ENCODE measurements around the gene ANO6.

Gene ANO6

GRCh38 chr12:45398552-45398951 is 182.7 kb downstream of the ANO6 start:
- DNase-seq = no peak
- Histone ChIP-seq H3K9me2 (replicated peaks; ENCODE audit: insufficient read depth, low read length) (no peaks in the 10 kb centered on the region), H3K79me2 (ENCODE audit: low read length) (no peaks in the 10 kb centered on the region), H2AFZ (ENCODE audit: low read length) (no peak overlapping the region), H3K9ac (ENCODE audit: low read length) (no peak overlapping the region), H3K27ac (ENCODE audit: low read length) (no peak overlapping the region), H3K27me3 (replicated peaks; ENCODE audit: insufficient read depth, low read length) (no peaks in the 10 kb centered on the region), H3K4me1 (ENCODE audit: low read length) (no peaks in the 10 kb centered on the region), H4K20me1 (ENCODE audit: insufficient read depth, low read length) (no peaks in the 10 kb centered on the region), H3F3A (ENCODE audit: insufficient read depth, low read length) (no peaks in the 10 kb centered on the region), H3K9me3 (replicated peaks; ENCODE audit: insufficient read depth, low read length) (no peaks in the 10 kb centered on the region), H3K36me3 (replicated peaks; ENCODE audit: insufficient read depth, low read length) (peaks cover 2% of the 10 kb centered on the region; the same call in 1 of the 2 replicates), H3K4me3 (ENCODE audit: low read length) (no peak overlapping the region), H3K4me2 (ENCODE audit: low read depth, low read length) (no peak overlapping the region)
- TF ChIP-seq EZH2 (optimal IDR thresholded peaks at IDR 0.05; ENCODE audit: low read depth, low read length) (no peak), CTCF (IDR thresholded peaks at IDR 0.05; ENCODE audit: low read length) (no peak), EZH2phosphoT487 (IDR thresholded peaks at IDR 0.05; ENCODE audit: low read length) (no peak)

GRCh38 chr12:45400991-45401390 is 185.1 kb downstream of the ANO6 start:
- H4K20me1 ChIP-seq (ENCODE audit: insufficient read depth, low read length) = no peaks in the 10 kb centered on the region
- no peak overlapping the region for H3K4me3 ChIP-seq (ENCODE audit: low read length)
- no peaks in the 10 kb centered on the region for H3K9me3 ChIP-seq (replicated peaks; ENCODE audit: insufficient read depth, low read length)
- peaks cover 2% of the 10 kb centered on the region; the same call in 1 of the 2 replicates for H3K36me3 ChIP-seq (replicated peaks; ENCODE audit: insufficient read depth, low read length)
- no peak overlapping the region for H3K4me2 ChIP-seq (ENCODE audit: low read depth, low read length)
- no peaks in the 10 kb centered on the region for H3K27me3 ChIP-seq (replicated peaks; ENCODE audit: insufficient read depth, low read length)
- no peaks in the 10 kb centered on the region for H3K79me2 ChIP-seq (ENCODE audit: low read length)
- DNase-seq = no peak
- no peak overlapping the region for H3K27ac ChIP-seq (ENCODE audit: low read length)
- no peak overlapping the region for H3K9ac ChIP-seq (ENCODE audit: low read length)
- no peak for TF ChIP-seq EZH2 (optimal IDR thresholded peaks at IDR 0.05; ENCODE audit: low read depth, low read length)
- no peak for TF ChIP-seq CTCF (IDR thresholded peaks at IDR 0.05; ENCODE audit: low read length)
- no peak for TF ChIP-seq EZH2phosphoT487 (IDR thresholded peaks at IDR 0.05; ENCODE audit: low read length)
- no peaks in the 10 kb centered on the region for H3F3A ChIP-seq (ENCODE audit: insufficient read depth, low read length)
- no peaks in the 10 kb centered on the region for H3K9me2 ChIP-seq (replicated peaks; ENCODE audit: insufficient read depth, low read length)
- H2AFZ ChIP-seq (ENCODE audit: low read length) = no peak overlapping the region
- H3K4me1 ChIP-seq (ENCODE audit: low read length) = no peaks in the 10 kb centered on the region

GRCh38 chr12:45402288-45402687 is 186.4 kb downstream of the ANO6 start:
- no peaks in the 10 kb centered on the region for H3K27me3 ChIP-seq (replicated peaks; ENCODE audit: insufficient read depth, low read length)
- H3K36me3 ChIP-seq (replicated peaks; ENCODE audit: insufficient read depth, low read length) = peaks cover 2% of the 10 kb centered on the region; the same call in 1 of the 2 replicates
- H3K79me2 ChIP-seq (ENCODE audit: low read length) = no peaks in the 10 kb centered on the region
- H3K9me3 ChIP-seq (replicated peaks; ENCODE audit: insufficient read depth, low read length) = no peaks in the 10 kb centered on the region
- no peak overlapping the region for H3K9ac ChIP-seq (ENCODE audit: low read length)
- H3F3A ChIP-seq (ENCODE audit: insufficient read depth, low read length) = no peaks in the 10 kb centered on the region
- H3K4me3 ChIP-seq (ENCODE audit: low read length) = no peak overlapping the region
- H3K9me2 ChIP-seq (replicated peaks; ENCODE audit: insufficient read depth, low read length) = no peaks in the 10 kb centered on the region
- no peak overlapping the region for H3K27ac ChIP-seq (ENCODE audit: low read length)
- no peak for DNase-seq
- H3K4me1 ChIP-seq (ENCODE audit: low read length) = no peaks in the 10 kb centered on the region
- no peak overlapping the region for H3K4me2 ChIP-seq (ENCODE audit: low read depth, low read length)
- no peak overlapping the region for H2AFZ ChIP-seq (ENCODE audit: low read length)
- no peak for TF ChIP-seq EZH2 (optimal IDR thresholded peaks at IDR 0.05; ENCODE audit: low read depth, low read length)
- no peak for TF ChIP-seq CTCF (IDR thresholded peaks at IDR 0.05; ENCODE audit: low read length)
- no peak for TF ChIP-seq EZH2phosphoT487 (IDR thresholded peaks at IDR 0.05; ENCODE audit: low read length)
- H4K20me1 ChIP-seq (ENCODE audit: insufficient read depth, low read length) = no peaks in the 10 kb centered on the region
